Pancreas (tissue), 8 donors: Measurements from ENCODE around the gene POU4F1. TPM values are rescaled to one million over a fixed set of nuclear protein-coding genes. Genes with fewer than 3 reads are reported as not detected.

Experiments used
- polyA plus RNA-seq, 2 donors: library from polyadenylated mRNA; stranded (reverse); fragments of 200-250 nt; gene quantifications; one replicate each; pipeline ENCODE4 v1.2.3, GENCODE V29; 2013
- total RNA-seq, 6 donors: library from RNA; stranded (reverse); fragmentation: NEBNext Ultra II Directional in 4 of 6; extraction: Animal tissue kit (Norgen Biotek cat#: 25700) in 4 of 6; gene quantifications; one replicate each; pipeline versions ENCODE4 v1.2.1 to v1.2.4, GENCODE V29; 2021 to 2023
- donor health status: healthy with polysubstance abuse.
- donor health status: DM: no; HTN: no; CAD: no; lungs with moderate emphysema.
- donor health status: DM: no; HTN: no; CAD: no.
- donor health status: Bipolar disorder and iron deficiency.
- donor health status: DM: yes; HTN: yes; CAD: no.
- donor health status: DM: no; HTN: no; CAD: no.
- donor health status: DM: no; HTN: no; CAD: no.
- donor health status: DM: yes; HTN: yes; CAD: no.

POU4F1 gene
- total and polyA plus RNA-seq, 8 donors = 0.02 to 0.06 (median 0.04) TPM; not detected in 5

Other genes starting within 250 kb of the POU4F1 start
- 1 to 10 TPM; 1.9 to 4.1 (median 2.6) TPM for gene OBI1, start 55.6 kb upstream of the POU4F1 start, total RNA-seq
- gene OBI1, start 55.6 kb upstream of the POU4F1 start, polyA plus RNA-seq = 1 to 10 TPM; 1.3 to 2.9 TPM